Measurements from ENCODE around the gene TOMM5. TPM values are rescaled to one million over a fixed set of nuclear protein-coding genes. Genes with fewer than 3 reads are reported as not detected.

TOMM5 gene
- polyA plus RNA-seq, 1 donor from 2014 or later = 262 TPM

- H3K9me3 ChIP-seq (ENCODE audit: low read length) = no peaks in the 10 kb centered on the region
- H3K27ac ChIP-seq (ENCODE audit: low read length) = no peak overlapping the region
- no peak overlapping the region for H2AFZ ChIP-seq (ENCODE audit: low read depth, low read length)
- no peaks in the 10 kb centered on the region for H3K27me3 ChIP-seq (ENCODE audit: insufficient read depth, low read depth, low read length)
- no peaks in the 10 kb centered on the region for H3K9me2 ChIP-seq (ENCODE audit: insufficient read depth, low read length)
- no peak overlapping the region for H3K4me3 ChIP-seq (ENCODE audit: low read length)
- TF ChIP-seq EP300 (conservative IDR thresholded peaks at IDR 0.05; ENCODE audit: poor library complexity, severe bottlenecking) (no peak), TAF1 (IDR thresholded peaks at IDR 0.05; ENCODE audit: low read depth) (no peak), SMC3 (conservative IDR thresholded peaks at IDR 0.05; ENCODE audit: poor library complexity) (no peak), POLR2AphosphoS5 (IDR thresholded peaks at IDR 0.05) (no peak), REST (IDR thresholded peaks at IDR 0.05; ENCODE audit: borderline replicate concordance) (no peak), EZH2 (IDR thresholded peaks at IDR 0.05; ENCODE audit: borderline replicate concordance, insufficient read depth, low read length, poor library complexity, severe bottlenecking) (no peak)
- no peak overlapping the region for H3K4me2 ChIP-seq (ENCODE audit: low read length)
- H3K9ac ChIP-seq (ENCODE audit: low read length) = no peak overlapping the region
- H3K79me2 ChIP-seq (replicated peaks; ENCODE audit: insufficient read depth, low read length) = peaks cover 51% of the 10 kb centered on the region
- no peaks in the 10 kb centered on the region for H3K36me3 ChIP-seq (ENCODE audit: insufficient read depth, low read length)
- no peaks in the 10 kb centered on the region for H4K20me1 ChIP-seq (ENCODE audit: insufficient read depth)
- H3F3A ChIP-seq (ENCODE audit: insufficient read depth, low read length, poor library complexity, severe bottlenecking) = peaks cover 3% of the 10 kb centered on the region
These were observed 21.1 kb downstream of the TOMM5 start for GRCh38 chr9:37571282-37571681.

GRCh38 chr9:37566716-37567115 lies 25.7 kb downstream of the TOMM5 start:
- H3F3A ChIP-seq (ENCODE audit: insufficient read depth, low read length, poor library complexity, severe bottlenecking) = no peaks in the 10 kb centered on the region
- H3K9me3 ChIP-seq (ENCODE audit: low read length) = peaks cover 2% of the 10 kb centered on the region
- peaks cover 27% of the 10 kb centered on the region for H3K79me2 ChIP-seq (replicated peaks; ENCODE audit: insufficient read depth, low read length)
- H3K4me3 ChIP-seq (ENCODE audit: low read length) = no peak overlapping the region
- no peaks in the 10 kb centered on the region for H3K9me2 ChIP-seq (ENCODE audit: insufficient read depth, low read length)
- H3K27me3 ChIP-seq (ENCODE audit: insufficient read depth, low read depth, low read length) = no peaks in the 10 kb centered on the region
- no peak overlapping the region for H3K4me2 ChIP-seq (ENCODE audit: low read length)
- H3K36me3 ChIP-seq (ENCODE audit: insufficient read depth, low read length) = no peaks in the 10 kb centered on the region
- H4K20me1 ChIP-seq (ENCODE audit: insufficient read depth) = no peaks in the 10 kb centered on the region
- TF ChIP-seq SMC3 (conservative IDR thresholded peaks at IDR 0.05; ENCODE audit: poor library complexity) (no peak), CTCF (IDR thresholded peaks at IDR 0.05; ENCODE audit: poor library complexity, severe bottlenecking) (no peak), MXI1 (conservative IDR thresholded peaks at IDR 0.05; ENCODE audit: poor library complexity, severe bottlenecking) (no peak), RAD21 (conservative IDR thresholded peaks at IDR 0.05) (no peak), POLR2AphosphoS5 (IDR thresholded peaks at IDR 0.05) (no peak), EZH2 (IDR thresholded peaks at IDR 0.05; ENCODE audit: borderline replicate concordance, insufficient read depth, low read length, poor library complexity, severe bottlenecking) (no peak), TAF1 (IDR thresholded peaks at IDR 0.05; ENCODE audit: low read depth) (no peak), REST (IDR thresholded peaks at IDR 0.05; ENCODE audit: borderline replicate concordance) (no peak), EP300 (conservative IDR thresholded peaks at IDR 0.05; ENCODE audit: poor library complexity, severe bottlenecking) (no peak)
- H3K27ac ChIP-seq (ENCODE audit: low read length) = no peak overlapping the region
- H2AFZ ChIP-seq (ENCODE audit: low read depth, low read length) = no peak overlapping the region
- no peak overlapping the region for H3K9ac ChIP-seq (ENCODE audit: low read length)

Data from neural cell (in vitro differentiated cells).